GM21423 (cell line): ENCODE data around the gene WDR45B.
"Not testable (repeated sequence)": the region's sequence is repeated elsewhere in the genome, so short reads cannot be mapped to it uniquely, and the experiment has no call there.

Experiments used
- ATAC-seq: cut with Tn5 transposase; IDR thresholded peaks from one replicate; pipeline ENCODE4 v1.9.1; 2021; ENCODE audit warnings: mild to moderate bottlenecking, moderate library complexity; ENCODE audit not compliant: unreplicated experiment

WDR45B gene

DNA sequence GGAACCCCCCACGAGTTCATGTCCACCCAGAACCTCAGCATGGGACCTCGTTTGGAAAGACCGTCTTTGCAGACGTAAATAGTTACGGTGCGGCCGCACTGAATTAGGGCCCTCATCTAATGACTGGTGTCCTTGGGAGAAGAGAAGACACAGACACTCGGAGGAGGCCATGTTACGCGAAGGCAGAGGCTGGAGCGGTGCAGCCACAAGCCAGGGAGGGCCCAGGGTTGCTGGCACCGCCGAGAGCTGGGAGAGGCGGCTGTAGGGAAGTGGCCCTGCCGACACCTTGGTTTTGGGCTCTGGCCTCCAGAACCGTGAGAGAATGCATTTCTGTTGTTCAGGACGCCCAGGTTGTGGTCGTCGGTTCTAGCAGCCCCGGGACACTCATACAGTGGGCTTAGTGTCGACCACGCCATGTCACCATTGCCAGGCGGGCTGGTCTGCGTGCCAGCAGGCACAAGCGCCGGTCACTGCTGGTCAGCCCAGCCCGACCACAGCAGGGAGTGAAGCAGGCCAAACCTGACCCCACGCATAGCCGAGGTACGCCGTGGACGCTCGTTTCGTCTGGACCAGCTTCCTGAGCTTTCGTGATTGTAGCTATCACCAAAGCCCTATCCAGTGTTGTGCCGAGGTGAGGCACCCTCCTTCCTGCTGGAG is 10.7 kb upstream of the WDR45B start:
- no peak for ATAC-seq

DNA sequence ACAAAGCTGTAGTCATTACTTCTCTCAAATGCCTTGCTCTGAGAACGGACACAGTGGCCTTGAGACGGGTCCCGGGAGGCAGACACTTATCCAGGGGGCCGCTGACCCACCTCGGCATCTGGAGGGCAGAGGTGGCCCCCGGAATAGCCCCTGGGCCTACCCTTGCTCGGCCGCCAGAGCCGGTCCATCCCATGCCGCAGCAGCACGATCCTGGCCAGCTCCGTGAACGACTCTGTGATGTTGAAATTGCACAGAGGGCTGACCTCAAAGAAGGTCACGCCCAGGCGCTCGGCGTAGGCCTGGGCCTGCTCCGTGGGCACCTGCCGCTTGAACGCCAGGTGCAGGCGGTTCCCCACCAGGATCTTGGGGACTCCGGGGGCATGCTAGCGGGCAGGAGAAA is 10.1 kb upstream of the WDR45B start:
- no peak for ATAC-seq

DNA sequence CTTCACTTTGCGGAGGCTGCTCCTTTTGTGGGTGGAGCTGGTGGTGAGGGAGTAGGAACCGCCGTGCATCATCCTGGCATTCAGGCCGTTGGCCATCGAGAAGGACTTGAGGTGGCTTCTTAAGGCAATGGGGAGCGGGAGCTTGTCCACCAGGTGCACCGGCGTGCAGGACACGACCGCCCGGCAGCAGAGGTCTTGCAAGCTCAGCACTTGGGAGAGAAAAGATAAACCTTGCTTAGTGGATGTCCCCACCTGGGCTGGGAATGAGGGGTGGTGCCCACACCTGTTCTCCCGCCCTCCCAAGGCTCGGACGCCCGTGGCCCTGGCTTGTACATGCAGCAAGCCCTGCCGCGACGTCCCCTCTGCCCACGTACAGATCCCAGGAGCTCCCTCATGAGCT is 9.7 kb upstream of the WDR45B start:
- no peak for ATAC-seq

DNA sequence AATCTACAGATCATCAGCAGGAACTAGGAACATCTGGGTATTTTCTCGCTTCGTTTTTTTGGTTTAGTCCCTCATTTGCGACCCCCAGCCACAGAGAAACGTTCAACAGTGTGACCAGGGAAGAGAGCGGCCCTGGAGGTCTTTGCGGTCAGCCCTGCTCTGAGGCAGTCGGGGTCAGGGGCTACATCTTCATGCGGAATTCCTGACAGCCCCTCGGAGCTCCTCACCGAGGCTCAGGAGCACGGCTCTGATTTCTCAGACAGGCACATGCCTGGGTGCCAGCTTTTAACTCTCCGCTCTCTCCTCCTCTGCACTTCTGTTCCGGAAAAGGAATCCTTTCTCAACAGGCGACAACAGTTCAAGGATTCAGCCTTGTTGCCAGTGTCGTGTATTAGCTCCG is 8.0 kb upstream of the WDR45B start:
- no peak for ATAC-seq

DNA sequence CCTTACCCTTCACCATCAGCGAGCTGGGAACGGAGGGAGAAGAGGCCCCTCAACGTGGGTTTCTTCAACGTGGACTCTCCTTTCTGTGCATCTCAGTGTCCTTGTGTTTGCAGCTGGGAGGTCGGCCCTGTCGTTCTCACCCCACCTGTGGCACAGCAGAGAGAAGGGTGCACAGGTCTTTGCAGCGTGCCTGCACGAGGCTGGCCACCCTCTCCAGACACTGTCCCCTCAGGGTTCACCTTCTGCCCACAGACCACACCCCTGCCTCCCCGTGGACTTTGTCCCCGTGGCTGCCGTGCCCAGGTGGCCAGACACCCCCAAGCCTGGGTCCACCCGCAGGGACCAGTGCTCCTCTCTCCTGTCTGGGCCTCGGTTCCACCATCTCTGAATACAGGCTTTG is 7.3 kb upstream of the WDR45B start:
- ATAC-seq = no peak

DNA sequence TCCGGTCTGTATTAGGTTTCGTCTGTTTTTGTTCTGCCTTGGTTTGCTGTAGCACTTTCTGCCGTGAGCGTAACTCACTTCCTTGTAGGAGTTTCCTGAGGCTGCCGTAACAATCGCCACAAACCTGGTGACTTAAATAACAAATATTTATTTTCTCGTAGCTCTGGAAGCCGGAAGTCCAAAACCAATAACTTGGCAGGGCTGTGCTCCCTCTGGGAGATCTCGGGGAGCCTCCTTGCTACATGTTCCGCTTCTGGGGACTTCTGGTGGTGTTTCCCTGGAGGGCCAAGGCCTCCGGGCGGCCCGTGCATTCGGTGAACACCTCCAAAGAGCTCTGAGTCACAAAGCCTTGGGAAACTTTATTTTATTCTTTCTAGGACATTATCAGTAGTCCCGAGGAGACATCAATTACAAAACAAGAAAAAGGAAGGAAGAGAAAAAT is 6.8 kb upstream of the WDR45B start:
- ATAC-seq = no peak

DNA sequence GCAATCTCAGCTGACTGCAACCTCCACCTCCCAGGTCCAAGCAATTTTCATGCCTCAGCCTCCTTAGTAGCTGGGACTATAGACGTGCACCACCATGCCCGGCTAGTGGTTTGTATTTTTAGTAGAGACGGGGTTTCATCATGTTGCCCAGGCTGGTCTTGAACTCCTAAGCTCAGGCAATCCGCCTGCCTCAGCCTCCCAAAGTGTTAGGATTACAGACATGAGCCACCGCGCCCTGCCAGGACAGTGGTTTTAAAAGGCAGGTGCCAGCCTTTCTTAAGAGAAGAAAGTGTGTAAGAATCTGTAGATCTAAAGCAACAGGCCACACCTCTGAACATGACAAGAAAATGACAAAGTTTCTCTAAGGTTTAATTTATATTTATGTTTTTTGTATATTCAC is 6.4 kb upstream of the WDR45B start:
- ATAC-seq = not testable (repeated sequence)

DNA sequence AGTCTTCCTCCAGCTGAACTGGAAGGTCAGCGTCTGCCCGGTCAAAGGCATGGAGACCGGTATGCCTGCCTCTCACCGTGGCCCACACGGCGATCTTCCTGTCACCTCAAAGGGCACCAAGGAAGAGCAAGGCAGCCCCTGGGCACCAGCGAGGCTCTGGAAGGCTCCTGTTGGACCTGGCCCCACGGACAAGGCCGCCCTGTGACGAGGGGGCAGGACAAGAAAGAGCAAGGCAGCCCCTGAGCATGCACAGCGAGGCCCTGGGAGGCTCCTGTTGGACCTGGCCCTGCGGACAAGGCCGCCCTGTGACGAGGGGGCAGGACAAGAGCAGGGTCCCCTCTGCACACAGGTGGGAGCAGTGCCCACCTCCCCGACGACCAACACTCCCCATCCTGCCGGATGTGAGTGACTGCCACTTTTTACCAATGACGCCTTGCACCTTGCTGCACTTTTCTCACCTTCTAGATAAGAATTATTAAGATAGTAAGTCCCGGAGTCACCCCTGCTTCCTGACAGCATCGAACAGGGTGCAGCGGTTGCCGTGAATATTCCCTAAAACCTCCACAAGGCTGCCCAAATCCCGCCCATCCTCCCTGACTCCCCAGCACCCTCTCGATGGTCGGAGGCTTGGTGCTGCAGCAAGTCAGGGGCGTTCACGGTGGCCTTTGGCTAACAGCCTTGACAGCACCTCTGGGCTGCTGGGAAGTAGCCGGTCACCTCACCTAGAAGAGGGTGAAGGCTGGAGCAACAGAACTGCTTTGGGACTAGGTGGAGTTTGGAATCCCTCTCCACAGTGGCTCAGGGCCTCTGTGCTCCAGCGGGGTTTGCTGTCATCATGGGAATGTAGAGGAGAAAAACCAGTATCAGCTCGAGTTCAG is 5.6 kb upstream of the WDR45B start:
- no peak for ATAC-seq

DNA sequence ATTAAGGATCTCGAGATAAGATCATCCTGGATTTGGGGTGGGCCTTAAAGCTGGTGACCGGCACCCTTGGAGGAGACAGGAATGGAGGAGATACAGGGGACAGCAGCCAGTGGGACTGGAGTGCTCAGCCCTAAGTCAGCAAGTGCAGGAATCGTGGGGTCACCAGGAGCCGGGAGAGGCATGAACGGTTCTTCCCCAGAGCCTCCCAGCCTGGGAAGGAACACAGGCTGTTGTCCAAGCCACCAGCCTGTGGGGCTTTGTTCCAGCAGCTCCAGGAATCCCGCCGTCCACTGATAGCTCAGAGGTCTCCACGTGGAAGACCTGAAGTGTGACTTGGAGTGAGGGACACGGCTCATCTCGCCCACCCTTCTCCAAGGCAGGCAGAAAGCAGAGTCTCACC is 2.5 kb upstream of the WDR45B start:
- ATAC-seq = no peak

DNA sequence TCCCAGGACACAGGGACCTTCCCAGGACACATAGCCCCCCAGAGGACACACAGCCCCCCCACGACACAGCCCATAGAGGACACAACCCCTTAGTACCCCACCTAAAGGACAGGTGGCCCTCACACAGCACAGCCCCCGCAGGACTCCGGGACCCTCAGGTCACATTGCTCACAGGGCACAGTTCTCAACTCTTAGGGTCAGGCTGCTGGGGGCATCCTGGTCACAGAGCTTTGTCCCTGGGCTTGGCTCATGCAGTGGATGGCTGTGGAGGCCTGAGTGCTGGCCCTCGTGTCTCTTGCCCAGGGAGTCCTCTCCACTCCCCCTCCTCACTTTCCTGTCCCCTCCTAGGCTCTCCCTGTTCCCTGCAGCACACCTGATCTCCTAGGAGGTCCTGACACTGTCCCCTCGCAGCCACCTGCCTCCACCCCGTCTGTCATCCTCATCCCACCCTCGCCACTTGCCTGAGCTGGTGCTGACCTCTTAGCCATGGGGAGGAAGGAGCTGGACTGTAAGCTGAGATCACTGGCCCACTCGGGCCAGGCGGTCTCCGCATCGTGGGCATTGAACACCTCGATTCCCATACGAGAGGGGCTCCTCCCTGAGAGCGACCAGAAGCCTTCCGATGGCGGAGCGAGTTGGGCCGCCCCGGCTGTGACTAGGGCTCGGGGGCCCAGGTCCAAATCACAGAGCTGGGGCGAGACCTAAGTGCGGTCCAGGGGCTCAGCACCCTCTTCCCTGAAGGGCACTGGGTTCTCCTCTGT is 1.4 kb upstream of the WDR45B start:
- ATAC-seq = no peak

DNA sequence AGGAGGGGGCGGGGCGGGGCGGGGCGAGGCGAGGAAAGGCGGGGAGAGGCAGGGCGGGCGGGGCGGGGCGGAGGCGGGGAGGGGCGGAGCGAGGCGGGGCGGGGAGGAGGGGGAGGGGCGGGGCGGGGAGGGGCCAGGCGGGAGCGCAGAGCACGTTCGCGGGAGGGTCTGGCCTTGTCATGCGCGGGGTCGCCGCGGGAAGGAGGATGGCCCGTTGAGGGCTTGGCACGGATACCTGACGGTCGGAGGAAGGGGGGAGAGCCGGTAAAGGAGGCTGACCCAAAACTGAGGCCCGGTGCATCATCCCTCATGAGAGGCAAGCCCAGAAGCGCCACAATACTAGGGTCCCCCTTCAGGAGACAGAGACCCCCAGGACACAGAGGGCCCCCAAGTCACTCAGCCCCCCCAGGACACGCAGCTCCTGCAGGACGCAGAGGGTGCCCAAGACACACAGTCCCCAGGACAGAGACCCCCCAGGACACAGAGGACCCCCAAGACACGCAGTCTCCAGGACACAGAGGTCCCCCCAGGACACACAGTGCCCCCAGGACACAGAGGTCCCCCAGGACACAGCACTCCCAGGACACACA is 593 bp upstream of the WDR45B start:
- no peak for ATAC-seq

DNA sequence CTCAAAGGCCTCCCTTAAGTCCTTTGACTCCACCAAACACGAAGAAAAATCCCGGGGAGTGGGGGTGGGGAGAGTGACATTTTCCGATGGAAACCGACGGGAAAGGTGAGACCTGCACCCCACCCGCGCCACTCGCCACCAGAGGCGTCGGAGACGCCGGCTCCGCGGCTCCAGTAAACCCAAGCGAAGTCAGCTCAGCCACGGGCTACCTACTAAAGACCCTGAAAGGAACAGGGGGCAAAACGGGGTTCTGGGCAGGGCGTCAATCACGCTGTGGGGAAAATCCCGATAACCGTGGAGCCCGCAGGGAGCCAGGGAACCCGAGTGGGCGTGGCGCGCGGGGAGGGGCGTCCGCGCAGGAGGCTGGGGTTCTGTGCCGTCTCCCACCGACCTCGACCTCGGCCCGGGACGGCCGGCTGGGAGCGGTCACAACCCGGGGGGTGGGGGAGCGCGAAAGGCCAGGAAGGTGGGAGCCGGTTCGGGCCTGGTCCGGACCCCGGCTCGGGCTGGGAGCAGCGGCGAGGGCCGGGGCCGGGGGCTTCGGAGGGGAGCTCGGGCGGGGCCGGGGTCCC is 565 bp downstream of the WDR45B start:
- peak; percentile 20 for ATAC-seq

DNA sequence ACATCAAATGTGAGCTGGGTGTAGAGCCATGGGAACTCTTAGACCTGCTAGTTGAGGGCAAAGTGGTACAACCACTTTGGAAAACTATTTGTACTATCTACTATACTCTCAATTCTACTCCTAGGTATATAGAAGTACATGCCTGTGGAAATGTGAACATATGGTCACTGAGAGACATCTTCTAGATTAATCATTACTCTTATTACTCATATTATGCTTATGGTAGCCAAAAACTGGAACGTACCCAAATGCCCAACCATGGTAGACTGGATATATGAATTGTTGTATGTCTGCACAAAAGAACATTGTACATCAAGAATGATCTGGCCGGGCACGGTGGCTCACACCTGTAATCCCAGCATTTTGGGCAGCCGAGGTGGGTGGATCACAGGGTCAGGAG is 2.7 kb downstream of the WDR45B start:
- ATAC-seq = no peak

DNA sequence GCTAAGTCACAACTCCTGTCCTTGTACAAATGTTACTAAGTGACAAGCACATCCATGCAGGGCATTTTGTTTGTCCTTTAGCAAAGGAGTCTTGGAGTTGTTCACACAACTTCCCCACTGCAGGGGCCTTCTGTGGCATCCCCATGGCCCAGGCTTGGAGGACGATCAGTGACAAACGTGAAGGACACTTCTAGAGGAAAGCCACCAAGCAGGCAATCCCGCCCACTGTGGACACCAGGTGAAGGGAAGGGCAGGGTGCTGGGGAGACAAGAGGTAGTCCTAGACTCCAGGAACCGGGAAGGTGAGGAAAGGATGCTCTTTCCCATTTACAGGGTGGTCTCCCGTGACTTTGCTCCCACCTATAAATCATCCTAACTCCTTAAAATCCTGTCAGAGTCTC is 4.1 kb downstream of the WDR45B start:
- ATAC-seq = no peak

DNA sequence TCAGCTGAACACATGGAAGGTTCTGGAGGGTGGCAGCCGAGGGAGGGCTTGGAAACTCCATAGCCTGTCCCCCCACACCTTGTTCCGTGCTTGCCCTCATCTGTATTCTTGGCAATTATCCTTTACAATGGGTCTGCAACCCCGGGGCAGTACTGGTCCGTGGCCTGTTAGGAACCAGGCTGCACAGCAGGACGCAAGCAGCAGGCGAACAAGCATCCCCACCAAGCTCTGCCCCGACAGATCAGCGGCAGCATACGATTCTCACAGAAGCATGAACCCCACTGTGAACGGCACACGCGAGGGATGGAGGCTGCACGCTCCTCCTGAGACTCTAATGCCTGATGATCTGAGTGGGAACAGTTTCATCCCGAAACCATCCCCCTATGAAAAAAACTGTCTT is 6.2 kb downstream of the WDR45B start:
- ATAC-seq = no peak

DNA sequence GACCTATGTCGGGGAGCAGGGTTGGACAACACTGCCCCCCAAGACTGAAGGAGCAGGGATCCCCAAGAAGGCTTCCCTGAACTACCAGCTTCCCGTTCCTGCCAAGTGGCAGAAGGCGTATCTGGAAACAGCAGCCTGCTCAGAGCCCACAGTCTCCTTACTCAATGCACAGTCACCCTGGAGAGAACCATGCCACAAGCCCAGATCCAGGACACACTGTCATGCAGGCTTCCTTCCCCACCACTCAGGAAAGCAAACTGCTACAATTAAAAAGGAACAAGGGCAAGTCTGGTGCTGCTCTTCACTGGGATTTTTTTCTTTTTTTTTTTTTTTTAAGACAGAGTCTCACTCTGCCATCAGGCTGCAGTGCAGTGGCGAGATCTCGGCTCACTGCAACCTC is 8.2 kb downstream of the WDR45B start:
- ATAC-seq = no peak

DNA sequence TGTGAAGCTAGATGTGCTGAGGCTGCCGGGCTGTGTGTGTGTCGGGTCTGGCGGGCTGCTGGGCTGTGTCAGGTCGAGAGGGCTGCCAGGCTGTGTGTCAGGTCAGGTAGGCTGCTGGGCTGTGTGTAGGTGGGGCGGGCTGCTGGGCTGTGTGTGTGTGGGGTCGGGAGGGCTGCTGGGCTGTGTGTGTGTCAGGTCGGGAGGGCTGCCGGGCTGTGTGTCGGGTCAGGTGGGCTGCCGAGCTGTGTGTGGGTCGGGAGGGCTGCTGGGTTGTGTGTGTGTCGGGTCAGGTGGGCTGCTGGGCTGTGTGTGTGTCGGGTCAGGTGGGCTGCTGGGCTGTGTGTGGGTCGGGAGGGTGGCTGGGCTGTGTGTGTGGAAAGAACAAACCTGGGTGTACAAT is 8.6 kb downstream of the WDR45B start:
- no peak for ATAC-seq

DNA sequence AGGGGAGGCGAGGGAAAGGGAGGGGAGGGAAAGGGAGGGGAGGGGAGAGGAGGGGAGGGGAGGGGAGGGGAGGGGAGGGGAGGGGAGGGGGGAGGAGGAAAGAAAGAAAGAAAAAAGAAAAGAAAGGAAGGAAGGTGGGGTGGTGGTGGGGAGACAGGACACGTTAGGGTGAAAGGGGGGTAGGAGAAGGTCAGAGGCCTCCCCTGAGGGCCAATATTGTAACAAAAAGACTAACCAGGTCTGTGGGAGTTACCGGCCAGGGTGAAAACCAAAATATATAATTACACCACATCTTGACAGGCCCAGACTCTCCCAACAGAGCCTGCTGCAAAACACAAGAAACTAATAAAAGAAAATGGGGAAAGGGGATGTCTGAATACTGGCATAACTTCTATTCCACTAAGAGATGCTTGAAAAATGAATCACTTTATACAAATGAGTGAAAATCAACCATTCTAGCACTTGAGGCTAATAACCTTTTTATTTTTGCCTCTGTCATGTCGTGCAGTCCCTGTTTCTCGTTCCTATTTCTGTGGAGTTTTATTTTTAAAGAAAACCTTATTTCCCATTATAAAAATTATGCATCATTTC is 10.0 kb downstream of the WDR45B start:
- no peak for ATAC-seq

DNA sequence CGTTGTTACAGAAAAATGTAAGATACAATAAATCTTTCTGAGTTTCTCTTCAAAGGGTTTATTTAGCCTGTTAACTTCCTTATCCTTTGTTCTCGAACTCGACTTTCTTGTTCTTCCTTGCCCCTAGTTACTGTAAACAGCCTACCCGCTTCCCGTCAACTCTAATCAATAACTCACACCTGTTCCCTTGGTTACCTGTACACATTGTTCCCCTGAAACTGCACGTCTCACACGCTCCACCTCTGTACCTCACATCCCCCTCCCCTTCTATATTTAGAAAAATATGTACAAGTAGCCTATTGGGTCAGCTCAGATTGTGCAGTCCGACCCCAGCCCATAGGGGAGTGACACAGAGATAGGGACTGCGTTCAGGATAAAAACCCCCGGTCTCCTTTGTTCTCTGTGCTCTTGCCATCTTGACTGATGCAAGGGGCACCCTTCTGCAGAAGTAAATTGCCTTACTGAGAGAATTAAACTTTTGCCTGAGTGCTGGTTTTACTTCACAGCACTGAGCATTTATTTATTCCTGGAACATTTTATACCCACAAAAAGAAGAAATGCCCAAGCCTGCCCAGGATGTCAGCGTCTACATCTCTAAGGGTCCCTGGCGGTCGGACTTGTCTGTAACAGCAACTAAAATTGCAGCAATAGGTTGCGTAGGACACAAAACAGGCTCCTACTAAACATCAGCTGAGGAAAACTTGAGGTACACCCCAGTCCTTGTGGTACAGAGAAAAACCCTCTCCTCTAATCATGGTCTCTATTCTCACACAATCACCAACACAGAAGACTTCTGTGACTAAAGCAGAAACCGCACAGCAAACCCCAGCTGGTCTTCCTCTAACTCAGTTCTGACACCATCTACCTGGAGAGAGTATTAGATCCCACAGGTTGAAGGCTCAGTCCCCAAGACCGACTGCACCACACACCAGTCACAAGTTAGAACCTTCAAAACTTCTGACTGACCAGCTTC is 11.3 kb downstream of the WDR45B start:
- ATAC-seq = no peak
